GM21447 (cell line): Measurements from ENCODE around the gene ZC3HAV1.
"Not testable (repeated sequence)": the region's sequence is repeated elsewhere in the genome, so short reads cannot be mapped to it uniquely, and the experiment has no call there.

Source experiments
- ATAC-seq: cut with Tn5 transposase; IDR thresholded peaks from one replicate; pipeline ENCODE4 v1.9.1; 2021; ENCODE audit not compliant: unreplicated experiment

The ZC3HAV1 gene

GRCh38 chr7:139088268-139088667 lies 21.3 kb downstream of the ZC3HAV1 start:
- no peak for ATAC-seq

- ATAC-seq = no peak
These were observed 22.3 kb downstream of the ZC3HAV1 start for GRCh38 chr7:139087212-139087611.

GRCh38 chr7:139086454-139086853 lies 23.1 kb downstream of the ZC3HAV1 start:
- no peak for ATAC-seq

DNA sequence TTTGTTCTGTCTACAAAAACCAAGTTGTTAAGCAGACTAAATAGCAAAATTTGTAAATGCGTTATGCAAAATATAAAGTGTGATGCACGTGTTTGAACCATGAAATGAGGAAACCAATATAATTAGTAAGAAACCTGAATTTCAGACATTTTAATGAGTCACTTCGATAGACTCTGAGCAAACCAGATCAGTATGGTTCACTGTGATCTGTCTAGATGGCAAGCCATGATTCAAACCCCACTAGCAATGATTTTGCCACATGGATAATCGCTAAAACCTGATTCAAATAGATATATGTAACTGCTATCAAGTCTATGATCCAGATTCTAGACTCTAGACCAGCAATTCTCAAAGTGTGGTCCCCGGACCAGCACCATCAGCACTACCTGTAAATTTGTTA lies 24.8 kb downstream of the ZC3HAV1 start:
- no peak for ATAC-seq

GRCh38 chr7:139081584-139081983 lies 27.9 kb downstream of the ZC3HAV1 start:
- no peak for ATAC-seq

DNA sequence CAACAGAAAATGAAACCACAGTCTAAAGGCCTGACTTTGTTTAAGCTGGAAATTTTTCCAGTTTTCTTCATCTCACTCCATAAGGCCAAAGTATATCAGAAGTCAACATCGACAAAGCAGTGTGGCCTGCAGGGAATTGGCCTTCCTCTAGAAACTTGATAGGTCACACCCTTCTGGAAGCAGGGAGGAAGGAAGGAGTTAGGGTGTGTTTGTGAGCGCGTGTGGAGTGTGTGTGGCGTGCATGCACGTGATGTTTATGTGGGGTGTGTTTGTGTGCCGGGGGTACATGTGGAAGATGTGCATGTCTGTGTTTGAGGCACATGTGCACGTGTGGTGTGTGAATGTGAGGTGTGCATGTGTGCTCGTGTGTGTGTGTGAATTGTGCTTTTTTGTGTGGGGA lies 28.6 kb downstream of the ZC3HAV1 start:
- no peak for ATAC-seq

DNA sequence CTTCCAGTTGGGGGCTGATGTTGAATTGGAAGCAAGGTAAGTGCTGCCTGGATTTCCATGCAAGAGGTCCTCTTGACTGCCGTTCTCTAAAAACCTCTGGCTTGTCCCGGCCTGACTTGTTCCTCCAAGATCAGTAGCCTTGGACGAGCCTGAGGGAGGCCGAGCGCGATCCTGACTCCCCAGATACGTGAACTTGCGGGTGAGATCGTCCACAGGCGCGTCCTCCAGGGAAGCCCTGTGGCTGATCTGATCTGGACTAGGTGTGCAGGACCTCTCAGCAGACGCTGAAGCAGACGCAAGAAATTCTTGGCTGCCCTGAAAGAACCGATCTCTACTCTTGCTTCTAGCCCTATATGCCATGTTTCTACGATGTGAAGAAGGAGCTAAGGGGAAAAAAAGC lies 29.7 kb downstream of the ZC3HAV1 start:
- no peak for ATAC-seq

DNA sequence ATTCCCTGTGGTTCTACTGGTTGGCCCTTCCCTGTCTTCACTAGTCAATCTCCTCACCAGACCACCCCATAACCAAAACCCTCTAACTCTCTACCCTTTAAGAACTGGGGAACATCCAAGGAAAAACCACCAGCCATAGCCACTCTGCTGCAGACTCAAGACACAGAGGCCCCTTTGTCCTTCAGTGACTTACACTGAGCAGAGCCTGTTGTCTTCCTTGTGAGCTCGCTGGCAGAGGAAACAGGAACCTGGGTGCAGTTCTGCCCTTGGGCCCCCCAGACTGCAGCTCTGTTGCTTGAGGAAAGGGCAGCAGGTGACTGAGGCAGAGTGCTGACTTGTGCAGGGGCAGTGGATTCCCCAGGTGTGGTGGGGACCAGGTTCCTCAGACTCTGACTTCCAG lies 30.6 kb downstream of the ZC3HAV1 start:
- ATAC-seq = no peak

DNA sequence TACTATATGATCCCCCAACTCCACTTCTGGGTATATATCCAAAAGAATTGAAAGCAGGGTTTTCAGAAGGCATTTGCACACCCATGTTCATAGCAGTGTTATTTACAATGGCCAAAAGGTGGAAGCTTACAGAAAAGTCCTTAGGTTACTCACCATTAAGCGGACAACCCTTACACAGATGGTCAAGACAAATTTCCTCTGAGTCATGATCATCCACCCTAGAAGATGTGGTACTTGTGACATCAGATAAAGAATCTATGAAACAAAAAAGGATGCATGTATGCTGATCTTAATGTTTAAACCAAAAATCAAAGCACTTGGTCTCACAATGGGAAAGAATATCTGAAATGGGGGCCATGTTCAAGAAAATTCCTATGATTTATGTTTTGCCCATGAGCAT lies 31.1 kb downstream of the ZC3HAV1 start:
- no peak for ATAC-seq

- ATAC-seq = not testable (repeated sequence)
These were observed 31.8 kb downstream of the ZC3HAV1 start for GRCh38 chr7:139077706-139078105.

DNA sequence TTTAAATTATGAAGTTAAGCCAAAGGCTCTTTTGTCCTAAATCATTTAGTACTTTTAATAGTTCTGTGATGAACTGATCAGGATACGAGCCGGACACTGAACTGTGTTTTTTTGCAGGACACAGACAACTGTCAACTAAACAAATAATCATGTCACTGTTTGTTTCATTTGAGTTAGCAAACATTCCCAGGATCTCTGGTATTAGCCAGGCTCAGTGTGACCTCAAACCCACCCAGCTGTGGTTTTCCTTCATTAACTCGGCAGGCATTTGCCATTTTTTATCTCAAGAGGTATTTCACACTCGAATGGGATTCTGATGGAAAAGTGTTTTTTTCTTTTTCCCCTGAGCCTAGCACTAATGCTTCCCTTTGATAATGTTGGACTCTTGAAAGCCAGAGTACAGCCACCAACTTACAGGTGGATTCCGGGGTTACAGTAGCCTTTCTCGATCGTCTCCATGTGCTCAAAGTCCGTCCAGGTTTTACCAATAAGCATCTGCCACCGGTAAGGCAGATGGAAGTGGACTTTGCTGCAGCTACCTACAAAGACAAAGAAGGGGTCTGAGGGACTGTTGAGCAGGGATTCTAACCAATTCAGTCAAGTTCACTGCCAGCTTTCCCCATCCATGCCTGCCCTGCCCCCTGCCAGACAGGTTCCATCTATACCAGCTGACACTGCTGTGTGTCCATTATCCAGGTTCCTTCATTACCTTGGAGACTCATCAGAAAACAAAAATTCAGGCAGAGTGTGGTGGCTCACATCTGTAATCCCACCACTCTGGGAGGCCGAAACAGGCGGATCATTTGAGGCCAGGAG lies 33.4 kb downstream of the ZC3HAV1 start:
- ATAC-seq = no peak

- ATAC-seq = peak; percentile 85
These were observed 34.4 kb downstream of the ZC3HAV1 start for GRCh38 chr7:139075031-139075652.

DNA sequence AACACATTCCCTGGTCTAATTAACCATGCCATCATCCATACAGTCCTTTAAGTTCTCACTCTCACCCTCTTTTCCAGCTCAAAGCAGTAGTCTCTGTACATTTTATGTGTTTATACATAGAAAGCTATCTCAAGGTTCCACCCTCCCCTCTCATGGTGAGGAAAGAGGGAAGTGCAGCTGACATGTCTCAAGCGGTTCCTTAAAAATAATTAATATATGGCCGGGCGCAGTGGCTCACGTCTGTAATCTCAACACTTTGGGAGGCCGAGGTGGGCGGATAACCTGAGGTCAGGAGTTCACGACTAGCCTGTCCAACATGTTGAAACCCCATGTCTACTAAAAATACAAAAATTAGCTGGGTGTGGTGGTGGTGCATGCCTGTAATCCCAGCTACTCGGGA lies 36.7 kb downstream of the ZC3HAV1 start:
- ATAC-seq = no peak

DNA sequence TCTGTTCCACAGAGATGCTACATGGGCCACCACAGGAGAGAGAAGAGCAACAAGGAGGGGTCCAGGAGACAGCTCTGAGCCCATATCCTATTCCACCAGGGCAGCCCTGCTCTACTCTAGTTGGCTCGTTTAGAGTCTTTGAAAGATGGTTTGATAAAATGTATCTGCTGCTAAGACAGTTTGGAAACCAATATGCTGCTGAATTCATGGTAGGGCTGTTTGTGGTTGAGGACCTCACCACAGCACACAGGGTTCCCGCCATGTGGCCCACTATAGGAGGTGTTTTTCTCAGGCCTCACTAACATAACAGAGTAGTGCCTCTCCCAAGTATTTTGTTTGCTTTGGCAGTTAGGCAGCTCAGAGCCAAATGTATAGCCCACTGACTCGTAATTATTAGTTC lies 37.8 kb downstream of the ZC3HAV1 start:
- no peak for ATAC-seq

DNA sequence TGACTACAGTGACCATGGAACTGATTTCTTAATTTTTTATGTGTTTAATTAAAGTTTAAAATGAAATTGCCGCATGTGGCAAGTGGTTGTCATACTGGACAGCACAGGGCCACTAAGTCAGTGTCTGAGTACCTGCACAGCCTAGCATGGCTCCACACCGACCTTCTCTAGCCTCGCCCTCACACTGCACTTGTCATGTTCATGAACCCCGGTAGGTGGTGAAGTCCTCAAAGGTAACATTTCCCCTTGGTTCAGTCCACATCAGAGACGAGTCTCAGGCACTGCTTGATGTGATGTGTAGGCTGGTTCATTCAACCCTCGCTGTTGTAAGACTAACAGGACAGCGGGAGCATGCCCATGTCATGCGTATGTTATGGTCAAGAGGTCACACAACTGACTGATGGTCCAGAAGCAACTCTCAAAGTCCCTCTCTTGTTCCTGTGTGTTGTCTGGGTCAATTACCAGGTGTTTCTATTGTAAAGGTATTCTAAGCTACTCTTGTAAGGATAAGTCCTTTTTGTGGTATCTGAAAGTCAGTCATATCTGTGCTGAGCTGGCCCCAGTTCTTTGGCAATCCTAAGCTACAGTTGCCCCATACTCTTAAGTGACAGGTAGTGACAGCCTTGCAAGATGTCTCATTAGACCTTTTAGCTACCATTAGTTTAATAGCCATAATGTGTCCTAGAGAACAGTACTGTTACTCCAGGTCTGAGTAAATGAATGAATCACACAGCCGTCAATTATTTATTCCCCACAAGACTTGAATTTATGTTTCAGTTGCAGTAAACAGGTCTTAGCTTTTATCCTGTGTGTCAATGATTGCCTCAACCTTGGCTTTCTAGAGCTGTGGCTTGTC lies 40.7 kb downstream of the ZC3HAV1 start:
- no peak for ATAC-seq

GRCh38 chr7:139066315-139066714 lies 43.2 kb downstream of the ZC3HAV1 start:
- ATAC-seq = no peak

DNA sequence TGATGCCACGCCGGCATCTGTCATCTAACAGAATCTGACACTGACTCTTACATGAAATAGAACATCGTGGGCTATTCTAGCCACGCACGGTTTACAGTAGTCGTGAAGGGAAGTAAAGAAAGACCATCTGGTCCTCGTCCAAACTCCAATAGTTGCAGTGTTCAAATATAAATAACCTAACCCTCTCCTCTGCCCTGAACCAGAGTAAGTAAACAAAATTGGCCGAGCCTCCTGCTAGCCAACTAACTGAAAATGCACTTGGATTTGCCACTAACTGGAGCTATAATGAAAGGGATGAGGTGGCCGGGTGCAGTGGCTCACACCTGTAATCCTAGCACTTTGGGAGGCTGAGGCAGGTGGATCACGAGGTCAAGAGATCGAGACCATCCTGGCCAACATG lies 44.2 kb downstream of the ZC3HAV1 start:
- ATAC-seq = no peak

GRCh38 chr7:139061416-139061815 lies 48.1 kb downstream of the ZC3HAV1 start:
- ATAC-seq = no peak

DNA sequence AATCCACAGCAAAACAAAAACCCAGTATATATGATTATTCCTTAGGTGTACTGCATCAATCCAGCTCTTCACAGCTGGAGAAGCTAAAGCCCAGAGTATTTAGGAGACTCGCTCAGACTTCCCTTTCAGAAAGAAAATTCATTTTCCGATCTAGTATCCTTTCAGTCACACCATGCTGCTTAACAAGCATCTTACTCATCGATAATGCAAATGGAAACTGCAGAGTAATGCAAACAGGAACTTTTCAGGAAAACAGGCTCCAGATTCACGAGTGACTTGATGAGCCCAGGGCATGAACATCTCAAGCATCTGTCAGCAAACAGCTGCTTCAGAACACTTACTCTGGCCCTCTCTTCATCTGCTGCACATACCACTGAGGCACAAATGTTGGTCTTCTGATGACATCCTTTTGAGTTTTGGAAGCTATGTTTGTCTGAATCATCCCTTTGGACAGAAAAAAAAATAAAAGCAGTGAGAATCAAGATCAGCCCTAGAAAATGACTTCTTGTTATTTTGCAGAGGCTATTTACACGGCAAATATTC lies 48.8 kb downstream of the ZC3HAV1 start:
- ATAC-seq = no peak

DNA sequence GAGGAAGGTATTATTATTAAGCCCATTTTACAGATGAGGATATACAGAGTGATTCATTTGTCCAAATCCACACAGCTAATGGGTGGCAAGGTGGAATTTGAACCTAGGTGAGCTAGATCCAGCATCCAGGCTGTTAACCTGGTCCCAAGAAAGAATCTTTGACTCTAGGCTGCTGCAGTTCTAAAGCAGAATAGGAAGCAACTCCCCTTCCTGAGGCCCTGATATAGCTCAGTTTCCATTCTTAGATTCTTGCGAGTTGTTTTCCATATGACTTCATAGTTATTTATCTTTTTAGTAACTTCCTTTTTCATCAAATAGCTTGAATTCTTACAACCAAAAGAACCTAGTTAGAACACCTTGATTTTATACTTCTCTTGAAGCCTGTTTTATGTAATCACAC lies 49.6 kb downstream of the ZC3HAV1 start:
- ATAC-seq = no peak

GRCh38 chr7:139058943-139059342 lies 50.6 kb downstream of the ZC3HAV1 start:
- ATAC-seq = no peak
